Spleen (tissue), 7 donors: ENCODE results near the gene MED7.

ENCODE experiments used
- POLR2A ChIP-seq, 3 donors: fragments of 450-650 bp; IDR thresholded peaks; one replicate each; pipeline ENCODE4 v1.5.1; 2017; ENCODE audit warnings: antibody characterized with exemption in 3 of 3, mild to moderate bottlenecking in 1 of 3
- TF ChIP-seq, protein P1 (sequence below), 11 experiments: fragments of 200-600 bp in 7 of 11; fragments of 450-650 bp in 4 of 11; sonication (generic) in 4 of 11; IDR thresholded peaks in 8 of 11; conservative IDR thresholded peaks in 3 of 11; 1 replicate in 7 of 11; 2 replicates in 4 of 11; pipeline versions ENCODE4 v1.4.0 to v1.8.0; 2016 to 2021; ENCODE audit warnings: antibody characterized with exemption in 11 of 11, inconsistent platforms in 4 of 11, mild to moderate bottlenecking in 1 of 11
- donor health status: DM: no; HTN: no; CAD: no; lungs with moderate emphysema.
- donor health status: DM: no; HTN: no; CAD: no.
- donor health status: DM: no; HTN: no; CAD: no.

DNA sequence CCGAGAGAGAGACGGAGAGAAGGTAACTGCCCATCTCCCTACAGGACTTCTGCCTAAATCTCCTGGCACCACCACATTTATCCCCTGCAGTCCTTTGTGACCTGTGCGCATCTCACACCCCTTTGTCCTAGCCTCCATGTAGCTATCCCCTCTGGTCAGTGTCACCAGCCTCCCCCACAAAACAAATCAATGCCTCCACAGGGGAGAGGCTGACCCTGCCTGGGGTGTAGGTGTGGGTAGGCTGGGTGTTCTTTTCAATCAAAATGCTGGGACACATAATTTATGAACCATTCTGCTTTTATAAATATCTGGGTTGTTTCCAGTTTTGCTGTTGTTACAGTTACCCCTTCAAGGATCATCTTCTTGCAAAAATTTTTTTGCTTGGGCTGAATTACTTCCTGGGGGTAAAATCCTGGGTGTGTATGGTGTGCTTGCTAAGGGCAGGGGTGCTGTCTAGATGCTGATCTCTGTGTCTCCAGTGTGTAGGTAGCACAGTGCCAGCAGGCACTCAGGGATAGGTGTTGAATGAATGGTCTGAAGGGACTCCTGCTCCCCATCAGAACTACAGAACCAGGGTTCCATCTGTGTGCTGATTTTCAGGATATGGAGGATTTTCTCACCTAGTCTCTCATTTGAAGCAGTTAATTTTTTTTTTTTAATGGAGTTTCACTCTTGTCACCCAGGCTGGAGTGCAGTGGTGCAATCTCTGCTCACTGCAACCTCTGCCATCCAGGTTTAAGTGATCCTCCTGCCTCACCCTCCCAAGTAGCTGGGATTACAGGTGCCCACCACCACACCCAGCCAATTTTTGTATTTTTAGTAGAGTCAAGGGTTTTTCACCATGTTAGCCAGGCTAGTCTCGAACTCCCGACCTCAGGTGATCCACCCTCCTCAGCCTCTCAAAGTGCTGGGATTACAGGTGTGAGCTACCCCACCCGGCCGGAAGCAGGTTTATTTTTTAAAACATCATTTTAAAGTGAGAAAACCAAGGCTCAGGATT lies 23.8 kb upstream of the MED7 start, which contains the start of gene GARIN3:
- TF ChIP-seq, protein P1, sequence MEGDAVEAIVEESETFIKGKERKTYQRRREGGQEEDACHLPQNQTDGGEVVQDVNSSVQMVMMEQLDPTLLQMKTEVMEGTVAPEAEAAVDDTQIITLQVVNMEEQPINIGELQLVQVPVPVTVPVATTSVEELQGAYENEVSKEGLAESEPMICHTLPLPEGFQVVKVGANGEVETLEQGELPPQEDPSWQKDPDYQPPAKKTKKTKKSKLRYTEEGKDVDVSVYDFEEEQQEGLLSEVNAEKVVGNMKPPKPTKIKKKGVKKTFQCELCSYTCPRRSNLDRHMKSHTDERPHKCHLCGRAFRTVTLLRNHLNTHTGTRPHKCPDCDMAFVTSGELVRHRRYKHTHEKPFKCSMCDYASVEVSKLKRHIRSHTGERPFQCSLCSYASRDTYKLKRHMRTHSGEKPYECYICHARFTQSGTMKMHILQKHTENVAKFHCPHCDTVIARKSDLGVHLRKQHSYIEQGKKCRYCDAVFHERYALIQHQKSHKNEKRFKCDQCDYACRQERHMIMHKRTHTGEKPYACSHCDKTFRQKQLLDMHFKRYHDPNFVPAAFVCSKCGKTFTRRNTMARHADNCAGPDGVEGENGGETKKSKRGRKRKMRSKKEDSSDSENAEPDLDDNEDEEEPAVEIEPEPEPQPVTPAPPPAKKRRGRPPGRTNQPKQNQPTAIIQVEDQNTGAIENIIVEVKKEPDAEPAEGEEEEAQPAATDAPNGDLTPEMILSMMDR (IDR thresholded peaks at IDR 0.05 in 8 of 11, conservative IDR thresholded peaks at IDR 0.05 in 3 of 11) = no peak
- TF ChIP-seq POLR2A (IDR thresholded peaks at IDR 0.05) = no peak
